GM06990 (cell line): Measurements from ENCODE around the gene MAF.

Experiments
- DNase-seq: peaks from one replicate; pipeline ENCODE4 v3.0.0-alpha.2; 2011; ENCODE audit not compliant: insufficient read length; ENCODE audit errors: extremely low read depth
- H3K27me3 ChIP-seq: replicated peaks from 2 replicates; pipeline ENCODE4 v1.6.0; 2011; ENCODE audit warnings: low read length; ENCODE audit not compliant: control insufficient read depth, insufficient read depth
- H3K36me3 ChIP-seq: 2 replicates; pipeline ENCODE4 v1.5.1; 2011; ENCODE audit warnings: low read length; ENCODE audit not compliant: control insufficient read depth, insufficient read depth
- H3K4me3 ChIP-seq: replicated peaks from 2 replicates; pipeline ENCODE4 v1.5.1; 2011; ENCODE audit warnings: low read depth, mild to moderate bottlenecking, control low read depth, low read length
- CTCF ChIP-seq: IDR thresholded peaks from 2 replicates; pipeline ENCODE4 v1.5.1; 2011; ENCODE audit warnings: low read length, control low read depth, mild to moderate bottlenecking, inconsistent platforms; ENCODE audit not compliant: insufficient read depth, poor library complexity, severe bottlenecking

The MAF gene

GRCh38 chr16:79593754-79594153 lies 6.8 kb downstream of the MAF start:
- DNase-seq = no peak
- no peak overlapping the region for H3K4me3 ChIP-seq
- no peaks in the 10 kb centered on the region for H3K36me3 ChIP-seq
- no peak for TF ChIP-seq CTCF
- H3K27me3 ChIP-seq = no peaks in the 10 kb centered on the region; the same call in none of the 2 replicates

DNA sequence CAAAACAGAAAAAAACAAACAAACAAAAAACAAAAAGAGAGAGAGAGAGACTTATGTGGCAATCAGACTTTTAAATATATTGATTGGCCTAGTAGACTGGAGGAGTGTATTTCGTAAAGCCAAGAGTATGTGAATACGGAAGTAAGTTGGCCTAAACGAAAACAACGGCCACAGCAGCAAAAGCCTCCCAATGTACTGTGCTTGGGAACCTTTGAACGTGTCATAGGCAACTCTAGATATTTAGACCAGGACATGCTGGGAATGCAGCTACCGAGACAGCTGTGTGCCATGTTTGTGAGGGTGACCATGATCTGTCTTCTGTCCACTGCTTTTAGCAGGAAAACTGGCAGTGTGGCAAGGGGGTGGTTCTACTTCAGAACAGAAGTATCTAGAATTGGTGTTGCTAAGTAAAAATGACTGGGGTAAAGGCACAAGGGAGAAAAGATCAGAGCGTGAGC lies 7.4 kb downstream of the MAF start:
- no peak for DNase-seq
- H3K4me3 ChIP-seq = no peak overlapping the region
- H3K27me3 ChIP-seq = no peaks in the 10 kb centered on the region; the same call in none of the 2 replicates
- TF ChIP-seq CTCF = no peak
- no peaks in the 10 kb centered on the region for H3K36me3 ChIP-seq

DNA sequence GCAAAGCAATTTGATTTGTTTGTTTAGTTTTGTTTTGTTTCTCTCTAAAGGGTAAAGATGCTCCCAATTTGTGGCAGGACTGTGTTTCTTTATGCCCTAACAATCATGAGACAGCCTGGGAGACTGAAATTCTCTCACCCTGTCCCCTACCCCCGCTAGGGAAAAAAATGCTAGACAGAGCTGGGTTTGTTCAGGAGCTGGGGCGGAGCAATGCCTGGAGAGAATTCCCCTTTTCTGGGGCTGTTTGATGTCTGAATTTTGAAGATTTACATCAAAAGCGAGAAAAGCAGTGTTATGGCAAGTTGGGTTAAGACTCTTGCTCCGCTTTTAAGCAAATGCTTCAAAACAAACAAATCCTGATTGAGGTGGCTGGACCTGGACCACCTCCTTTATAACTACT lies 8.4 kb downstream of the MAF start:
- Histone ChIP-seq H3K4me3 (no peak overlapping the region), H3K27me3 (no peaks in the 10 kb centered on the region; the same call in 1 of the 2 replicates), H3K36me3 (no peaks in the 10 kb centered on the region)
- no peak for DNase-seq
- TF ChIP-seq CTCF = no peak

DNA sequence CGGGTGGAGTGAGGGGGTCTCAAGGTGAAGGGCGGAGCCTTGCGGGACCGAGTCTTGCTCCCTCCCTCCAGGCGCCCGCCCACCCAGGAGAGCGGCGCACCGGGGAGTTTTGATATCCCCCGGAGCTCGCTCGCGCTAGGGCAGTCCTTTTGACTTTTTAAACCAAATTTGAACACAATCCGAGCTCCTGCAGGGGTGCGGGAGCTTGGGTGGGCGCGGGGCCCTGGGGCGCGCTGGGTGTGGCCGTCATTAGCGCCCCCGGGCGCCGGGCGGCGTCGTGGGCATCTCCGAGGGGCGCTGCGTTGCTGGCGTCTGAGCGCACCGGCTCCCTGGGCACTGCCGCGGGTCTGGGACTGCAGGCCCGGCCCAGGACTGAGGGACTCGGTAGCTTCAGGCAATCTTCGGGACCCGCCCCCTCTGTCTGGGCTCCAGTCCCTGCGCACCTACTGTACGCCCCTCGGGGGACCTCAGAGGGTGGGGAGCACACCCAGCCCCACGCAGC lies 10.9 kb downstream of the MAF start:
- Histone ChIP-seq H3K4me3 (no peak overlapping the region), H3K36me3 (no peaks in the 10 kb centered on the region), H3K27me3 (no peaks in the 10 kb centered on the region; the same call in 1 of the 2 replicates)
- TF ChIP-seq CTCF = no peak
- DNase-seq = no peak

DNA sequence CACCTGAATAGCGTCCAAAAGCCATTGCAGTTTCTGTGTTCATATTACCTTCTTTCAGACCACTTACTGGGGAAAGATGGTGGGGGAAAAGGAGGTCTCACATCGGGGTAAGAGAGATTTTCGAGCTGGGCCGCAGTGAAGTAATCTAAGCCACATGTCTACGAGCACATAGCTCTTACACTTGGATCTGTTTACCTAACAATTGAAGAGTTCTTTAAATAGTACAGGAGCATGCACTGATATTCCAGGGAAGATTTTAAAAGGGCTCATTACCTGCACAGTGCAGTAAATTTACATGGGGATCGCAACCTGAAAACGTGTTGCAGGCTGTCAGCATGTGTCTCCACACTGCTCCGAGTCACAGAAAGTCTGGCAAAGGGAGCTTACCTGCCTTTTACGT lies 12.6 kb downstream of the MAF start:
- no peak for TF ChIP-seq CTCF
- Histone ChIP-seq H3K27me3 (no peaks in the 10 kb centered on the region; the same call in 1 of the 2 replicates), H3K4me3 (no peak overlapping the region), H3K36me3 (no peaks in the 10 kb centered on the region)
- no peak for DNase-seq

- TF ChIP-seq CTCF = no peak
These were observed 13.2 kb downstream of the MAF start for GRCh38 chr16:79587296-79587695.

More at GRCh38 chr16:79587296-79587695, 13.2 kb downstream of the MAF start:
- no peaks in the 10 kb centered on the region; the same call in 1 of the 2 replicates for H3K27me3 ChIP-seq
- H3K36me3 ChIP-seq = no peaks in the 10 kb centered on the region
- no peak for DNase-seq
- H3K4me3 ChIP-seq = no peak overlapping the region
